GM15510 (cell line): Measurements from ENCODE around the gene RLF.

Experiments
- POLR2A ChIP-seq: IDR thresholded peaks from 3 replicates; pipeline ENCODE4 v1.6.1; 2011; ENCODE audit warnings: borderline replicate concordance; ENCODE audit not compliant: insufficient read length; ENCODE audit errors: extremely low read depth

RLF gene

GRCh38 chr1:40199126-40199525, 37.9 kb downstream of the RLF start:
- no peak for TF ChIP-seq POLR2A

- no peak for TF ChIP-seq POLR2A
Measured at GRCh38 chr1:40204856-40205255, 43.7 kb downstream of the RLF start.

- no peak for TF ChIP-seq POLR2A
Measured at GRCh38 chr1:40210511-40211204, 49.5 kb downstream of the RLF start.

- TF ChIP-seq POLR2A = no peak
Measured at GRCh38 chr1:40218333-40218732, 57.1 kb downstream of the RLF start.

GRCh38 chr1:40221977-40222772, 61.0 kb downstream of the RLF start:
- no peak for TF ChIP-seq POLR2A

- TF ChIP-seq POLR2A = no peak
Measured at GRCh38 chr1:40224040-40224439, 62.9 kb downstream of the RLF start.

GRCh38 chr1:40226192-40226591, 65.0 kb downstream of the RLF start:
- TF ChIP-seq POLR2A = no peak

- no peak for TF ChIP-seq POLR2A
Measured at GRCh38 chr1:40232444-40232843, 71.3 kb downstream of the RLF start.

GRCh38 chr1:40239626-40240025, 78.4 kb downstream of the RLF start:
- TF ChIP-seq POLR2A = no peak

GRCh38 chr1:40240390-40240789, 79.2 kb downstream of the RLF start:
- no peak for TF ChIP-seq POLR2A

- TF ChIP-seq POLR2A = no peak
Measured at GRCh38 chr1:40241362-40241761, 80.2 kb downstream of the RLF start.

GRCh38 chr1:40243351-40243750, 82.2 kb downstream of the RLF start:
- no peak for TF ChIP-seq POLR2A

GRCh38 chr1:40244138-40244744, 83.1 kb downstream of the RLF start:
- no peak for TF ChIP-seq POLR2A

- TF ChIP-seq POLR2A = no peak
Measured at GRCh38 chr1:40245686-40246085, 84.5 kb downstream of the RLF start.

- no peak for TF ChIP-seq POLR2A
Measured at GRCh38 chr1:40247655-40248054, 86.5 kb downstream of the RLF start, which contains the start of gene TMCO2. Gene TMCO2, plus strand, starts transcription at chr1:40247937. Its CDS starts 57 bp downstream, at chr1:40247994.

- TF ChIP-seq POLR2A = no peak
Measured at GRCh38 chr1:40248412-40248811, 87.2 kb downstream of the RLF start.

- TF ChIP-seq POLR2A = no peak
Measured at GRCh38 chr1:40251456-40251855, 90.3 kb downstream of the RLF start.

- no peak for TF ChIP-seq POLR2A
Measured at GRCh38 chr1:40252601-40253000, 91.4 kb downstream of the RLF start.
